Measurements from ENCODE around the gene C19orf73. TPM values are rescaled to one million over a fixed set of nuclear protein-coding genes. Genes with fewer than 3 reads are reported as not detected.

Gene C19orf73, protein sequence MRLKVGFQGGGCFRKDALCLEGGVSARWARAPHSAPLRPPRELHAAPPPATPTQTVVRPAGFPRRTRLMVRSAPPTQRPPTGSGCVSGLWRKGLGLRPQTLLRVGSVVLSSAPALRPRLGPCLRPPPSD
- polyA plus RNA-seq (2013, experiment 1 of 2): 0.70 TPM
- polyA plus RNA-seq (2013, experiment 2 of 2): 0.57 TPM

DNA sequence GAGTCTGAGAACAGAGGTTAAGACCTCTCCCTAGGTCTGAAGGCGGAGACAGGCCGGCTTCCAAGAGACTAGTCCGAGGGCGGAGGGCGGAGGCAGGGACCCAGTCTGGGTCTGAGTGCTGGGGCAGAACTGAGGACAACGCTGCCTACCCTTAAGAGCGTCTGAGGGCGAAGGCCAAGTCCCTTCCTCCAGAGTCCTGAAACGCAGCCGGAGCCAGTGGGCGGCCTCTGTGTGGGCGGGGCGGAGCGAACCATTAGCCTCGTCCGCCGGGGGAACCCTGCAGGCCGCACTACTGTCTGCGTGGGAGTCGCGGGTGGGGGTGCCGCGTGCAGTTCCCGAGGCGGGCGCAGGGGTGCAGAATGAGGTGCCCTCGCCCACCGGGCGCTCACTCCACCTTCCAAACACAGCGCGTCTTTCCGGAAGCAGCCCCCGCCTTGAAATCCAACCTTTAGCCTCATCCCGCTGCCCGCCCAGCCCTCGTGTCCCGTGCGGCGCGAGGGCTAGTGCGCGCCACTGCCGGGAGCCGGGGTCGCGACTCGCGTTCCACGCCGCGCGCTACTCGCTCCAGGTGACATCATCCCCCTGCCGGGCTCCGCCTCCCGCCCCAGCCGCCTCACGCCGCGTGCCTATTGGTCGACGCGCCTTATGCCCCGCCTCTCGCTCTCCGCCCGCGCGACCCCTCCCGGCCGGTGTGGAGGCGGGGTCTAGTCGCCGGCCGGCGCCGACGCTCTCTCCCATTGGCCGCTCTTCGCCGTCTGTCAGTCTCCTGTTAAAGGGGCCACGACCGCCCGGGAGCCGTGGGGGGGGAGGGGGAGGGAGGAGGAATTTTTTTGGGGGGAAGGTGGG is at the start of gene C19orf73:
Gene C19orf73, minus strand, starts transcription at position 579 of the 846 bp plus-strand sequence. Its CDS starts 121 bp downstream, at position 458.
- H3K27me3 ChIP-seq (ENCODE audit: insufficient read depth, low read length): peaks cover 31% of the 10 kb centered on the region
- under 1% methylated on average over 85 of the region's 85 CpGs for WGBS
- H3K9ac ChIP-seq (ENCODE audit: low read depth, low read length): peak within 1 kb of the TSS; percentile 90
- H3K36me3 ChIP-seq (ENCODE audit: insufficient read depth, low read length): no peaks in the 10 kb centered on the region
- H3K4me1 ChIP-seq (ENCODE audit: insufficient read depth, low read length): no peaks in the 10 kb centered on the region; the same call in 1 of the 2 replicates
- H3K27ac ChIP-seq (ENCODE audit: low read depth, low read length): peak within 1 kb of the TSS; percentile 97
- H3K9me3 ChIP-seq (ENCODE audit: insufficient read depth, low read depth, low read length): no peaks in the 10 kb centered on the region
- peak within 1 kb of the TSS; percentile 94 for H3K4me3 ChIP-seq (ENCODE audit: low read length)

DNA sequence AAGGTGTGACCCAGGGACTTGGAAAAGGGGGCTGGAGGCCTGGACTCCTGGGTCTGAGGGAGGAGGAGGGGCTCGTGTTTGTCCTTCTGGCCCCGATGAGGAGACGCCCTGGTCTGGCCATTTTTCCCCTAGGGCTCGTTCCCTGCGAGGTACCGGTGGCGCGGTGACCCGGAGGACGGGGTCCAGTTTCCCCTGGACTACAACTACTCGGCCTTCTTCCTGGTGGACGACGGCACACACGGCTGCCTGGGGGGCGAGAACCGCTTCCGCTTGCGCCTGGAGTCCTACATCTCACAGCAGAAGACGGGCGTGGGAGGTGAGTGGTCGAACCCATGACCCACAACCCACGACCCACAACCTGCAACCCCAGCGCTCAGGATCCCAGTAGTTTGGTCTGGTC is 49.5 kb upstream of the C19orf73 start:
- WGBS: 93% methylated on average over 23 of the region's 23 CpGs
- no peaks in the 10 kb centered on the region for H3K4me1 ChIP-seq (ENCODE audit: insufficient read depth, low read length)
- no peak overlapping the region for H3K27ac ChIP-seq (ENCODE audit: low read depth, low read length)
- H3K9ac ChIP-seq (ENCODE audit: low read depth, low read length): no peak overlapping the region
- H3K36me3 ChIP-seq (ENCODE audit: insufficient read depth, low read length): peaks cover 3% of the 10 kb centered on the region; the same call in 1 of the 2 replicates
- no peaks in the 10 kb centered on the region for H3K9me3 ChIP-seq (ENCODE audit: insufficient read depth, low read depth, low read length)
- no peak overlapping the region for H3K4me3 ChIP-seq (ENCODE audit: low read length)
- H3K27me3 ChIP-seq (ENCODE audit: insufficient read depth, low read length): no peaks in the 10 kb centered on the region

DNA sequence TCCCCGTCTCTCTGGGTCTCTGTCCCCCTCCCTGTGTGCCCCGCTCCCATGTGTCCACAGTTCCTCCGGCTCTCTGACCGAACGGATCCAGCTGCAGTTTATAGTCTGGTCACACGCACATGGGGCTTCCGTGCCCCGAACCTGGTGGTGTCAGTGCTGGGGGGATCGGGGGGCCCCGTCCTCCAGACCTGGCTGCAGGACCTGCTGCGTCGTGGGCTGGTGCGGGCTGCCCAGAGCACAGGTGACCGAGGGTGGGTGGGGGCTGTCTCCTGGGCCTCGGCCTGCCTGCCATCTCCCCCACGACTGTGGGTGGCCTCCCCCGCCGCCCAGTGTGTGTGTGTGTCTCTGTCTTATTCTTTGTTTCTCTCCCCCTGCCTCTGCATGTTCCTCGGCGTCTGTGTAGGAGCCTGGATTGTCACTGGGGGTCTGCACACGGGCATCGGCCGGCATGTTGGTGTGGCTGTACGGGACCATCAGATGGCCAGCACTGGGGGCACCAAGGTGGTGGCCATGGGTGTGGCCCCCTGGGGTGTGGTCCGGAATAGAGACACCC is 49.0 kb upstream of the C19orf73 start:
- Histone ChIP-seq H3K9ac (ENCODE audit: low read depth, low read length) (no peak overlapping the region), H3K27me3 (ENCODE audit: insufficient read depth, low read length) (no peaks in the 10 kb centered on the region), H3K4me1 (ENCODE audit: insufficient read depth, low read length) (no peaks in the 10 kb centered on the region), H3K9me3 (ENCODE audit: insufficient read depth, low read depth, low read length) (no peaks in the 10 kb centered on the region), H3K36me3 (ENCODE audit: insufficient read depth, low read length) (no peaks in the 10 kb centered on the region), H3K27ac (ENCODE audit: low read depth, low read length) (no peak overlapping the region), H3K4me3 (ENCODE audit: low read length) (no peak overlapping the region)
- 88% methylated on average over 24 of the region's 25 CpGs for WGBS

DNA sequence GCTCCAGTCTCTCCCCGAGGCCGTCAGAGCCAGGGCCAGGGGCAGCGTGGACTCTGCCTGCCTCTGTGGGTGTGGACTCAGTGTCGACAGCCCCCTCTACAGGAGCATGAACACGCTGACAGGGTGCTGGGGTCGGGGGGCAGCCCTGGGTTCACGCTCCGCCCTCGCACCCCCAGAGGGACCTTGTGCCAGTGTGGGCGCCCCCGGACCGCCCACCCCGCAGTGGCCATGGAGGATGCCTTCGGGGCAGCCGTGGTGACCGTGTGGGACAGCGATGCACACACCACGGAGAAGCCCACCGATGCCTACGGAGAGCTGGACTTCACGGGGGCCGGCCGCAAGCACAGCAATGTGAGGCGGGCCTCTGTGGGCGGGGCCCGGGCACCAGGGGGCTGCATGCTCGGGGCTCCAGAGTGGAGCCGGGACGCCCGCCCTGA is 46.9 kb upstream of the C19orf73 start:
- Histone ChIP-seq H3K9ac (ENCODE audit: low read depth, low read length) (no peak overlapping the region), H3K36me3 (ENCODE audit: insufficient read depth, low read length) (no peaks in the 10 kb centered on the region), H3K9me3 (ENCODE audit: insufficient read depth, low read depth, low read length) (no peaks in the 10 kb centered on the region), H3K4me1 (ENCODE audit: insufficient read depth, low read length) (no peaks in the 10 kb centered on the region), H3K27me3 (ENCODE audit: insufficient read depth, low read length) (no peaks in the 10 kb centered on the region), H3K27ac (ENCODE audit: low read depth, low read length) (no peak overlapping the region), H3K4me3 (ENCODE audit: low read length) (no peak overlapping the region)
- WGBS: 34% methylated on average over 30 of the region's 30 CpGs

DNA sequence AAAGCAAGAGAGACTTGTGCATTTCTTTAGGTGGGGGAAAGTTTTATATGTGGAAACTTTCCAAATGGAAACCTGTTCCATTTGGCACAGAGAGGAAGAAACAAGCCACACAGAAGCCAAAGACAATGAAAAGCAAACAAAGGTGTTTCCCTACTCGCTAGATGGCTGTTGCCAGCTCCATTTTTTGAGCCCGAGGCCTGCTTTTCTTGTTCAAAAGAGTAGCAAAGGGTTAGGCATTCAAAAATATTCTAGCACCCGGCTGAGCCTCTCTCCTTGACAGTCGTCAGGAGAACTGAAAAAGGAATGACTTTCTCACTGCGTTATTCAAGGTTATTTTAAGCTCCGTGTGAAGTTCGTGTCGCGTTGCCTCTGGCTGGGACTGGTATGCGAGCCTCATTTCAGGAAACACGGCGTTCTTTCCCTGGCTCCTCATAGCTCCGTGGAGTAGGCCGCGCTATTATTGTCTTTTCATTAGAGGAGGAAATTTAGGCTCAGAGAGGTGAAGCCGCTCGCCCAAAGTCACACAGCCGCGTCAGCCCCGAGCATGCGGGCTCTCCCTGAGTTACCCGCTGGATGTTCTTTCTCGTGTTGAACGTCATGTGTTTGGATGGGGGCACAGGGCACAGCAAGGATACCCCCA is 46.3 kb upstream of the C19orf73 start:
- H3K27me3 ChIP-seq (ENCODE audit: insufficient read depth, low read length): no peaks in the 10 kb centered on the region
- no peak overlapping the region for H3K27ac ChIP-seq (ENCODE audit: low read depth, low read length)
- no peak overlapping the region for H3K9ac ChIP-seq (ENCODE audit: low read depth, low read length)

DNA sequence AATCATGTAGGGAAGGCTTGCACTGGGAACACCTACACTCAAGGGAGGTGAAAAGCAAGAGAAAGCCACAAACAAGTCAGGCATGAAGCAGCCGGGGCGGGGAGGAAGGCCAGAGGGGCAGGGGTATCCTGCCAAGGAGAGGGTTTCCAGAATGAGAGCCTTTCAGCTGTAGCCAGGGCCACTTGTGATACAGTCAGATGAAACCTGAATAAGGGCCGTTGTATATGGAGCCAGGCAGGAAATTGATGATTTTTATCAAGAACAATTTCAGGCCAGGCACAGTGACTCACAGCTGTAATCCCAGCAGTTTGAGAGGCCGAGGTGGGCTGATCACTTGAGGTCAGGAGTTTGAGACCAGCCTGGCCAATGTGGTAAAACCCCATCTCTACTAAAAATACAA is 43.0 kb upstream of the C19orf73 start:
- Histone ChIP-seq H3K27me3 (ENCODE audit: insufficient read depth, low read length) (peaks cover 5% of the 10 kb centered on the region), H3K9ac (ENCODE audit: low read depth, low read length) (no peak overlapping the region), H3K9me3 (ENCODE audit: insufficient read depth, low read depth, low read length) (no peaks in the 10 kb centered on the region), H3K27ac (ENCODE audit: low read depth, low read length) (no peak overlapping the region), H3K36me3 (ENCODE audit: insufficient read depth, low read length) (no peaks in the 10 kb centered on the region), H3K4me3 (ENCODE audit: low read length) (no peak overlapping the region), H3K4me1 (ENCODE audit: insufficient read depth, low read length) (no peaks in the 10 kb centered on the region)
- 89% methylated on average over 4 of the region's 4 CpGs for WGBS

More for the DNA sequence above, 46.3 kb upstream of the C19orf73 start:
- no peaks in the 10 kb centered on the region for H3K9me3 ChIP-seq (ENCODE audit: insufficient read depth, low read depth, low read length)
- no peaks in the 10 kb centered on the region for H3K36me3 ChIP-seq (ENCODE audit: insufficient read depth, low read length)
- no peaks in the 10 kb centered on the region for H3K4me1 ChIP-seq (ENCODE audit: insufficient read depth, low read length)
- H3K4me3 ChIP-seq (ENCODE audit: low read length): no peak overlapping the region
- 61% methylated on average over 24 of the region's 24 CpGs for WGBS

DNA sequence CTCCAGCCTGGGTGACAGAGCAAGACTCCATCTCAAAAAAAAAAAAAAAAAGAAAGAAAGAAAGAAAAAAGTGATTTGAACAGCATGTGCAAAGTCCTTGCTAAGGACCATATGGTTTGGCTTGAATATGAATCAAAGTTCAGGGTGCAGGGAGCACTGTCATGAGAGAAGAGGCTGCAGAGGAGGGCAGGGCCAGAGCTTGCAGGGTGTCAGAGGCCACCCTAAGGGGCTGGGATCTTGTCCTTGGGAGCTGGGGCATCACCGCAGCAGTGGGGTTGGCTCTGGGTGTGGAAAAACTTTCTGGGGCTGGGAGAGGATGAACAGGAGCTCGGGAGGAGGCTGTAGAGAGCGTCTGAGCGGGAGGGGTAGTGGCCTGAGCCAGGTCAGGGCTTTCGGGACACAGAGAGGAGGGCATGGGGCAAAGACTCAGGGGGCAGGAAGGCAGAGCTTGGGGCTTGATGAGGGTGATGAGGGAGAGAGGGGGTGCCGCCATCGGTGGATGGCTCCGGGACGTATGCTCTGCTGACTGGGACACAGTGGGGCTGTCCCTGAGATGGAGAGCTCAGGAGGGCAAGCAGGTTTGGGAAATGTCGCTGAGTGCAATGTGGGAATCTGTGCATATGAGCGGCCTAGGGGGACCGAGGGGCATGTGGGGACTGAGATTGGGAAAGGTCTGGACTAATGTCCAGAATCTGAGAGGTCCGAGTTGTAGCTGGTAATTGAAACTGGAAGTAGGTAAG is 41.7 kb upstream of the C19orf73 start:
- no peaks in the 10 kb centered on the region for H3K9me3 ChIP-seq (ENCODE audit: insufficient read depth, low read depth, low read length)
- peaks cover 9% of the 10 kb centered on the region for H3K27me3 ChIP-seq (ENCODE audit: insufficient read depth, low read length)
- no peak overlapping the region for H3K4me3 ChIP-seq (ENCODE audit: low read length)
- WGBS: 90% methylated on average over 13 of the region's 13 CpGs
- no peaks in the 10 kb centered on the region for H3K36me3 ChIP-seq (ENCODE audit: insufficient read depth, low read length)
- H3K27ac ChIP-seq (ENCODE audit: low read depth, low read length): no peak overlapping the region
- H3K9ac ChIP-seq (ENCODE audit: low read depth, low read length): no peak overlapping the region
- peaks cover 6% of the 10 kb centered on the region for H3K4me1 ChIP-seq (ENCODE audit: insufficient read depth, low read length)

DNA sequence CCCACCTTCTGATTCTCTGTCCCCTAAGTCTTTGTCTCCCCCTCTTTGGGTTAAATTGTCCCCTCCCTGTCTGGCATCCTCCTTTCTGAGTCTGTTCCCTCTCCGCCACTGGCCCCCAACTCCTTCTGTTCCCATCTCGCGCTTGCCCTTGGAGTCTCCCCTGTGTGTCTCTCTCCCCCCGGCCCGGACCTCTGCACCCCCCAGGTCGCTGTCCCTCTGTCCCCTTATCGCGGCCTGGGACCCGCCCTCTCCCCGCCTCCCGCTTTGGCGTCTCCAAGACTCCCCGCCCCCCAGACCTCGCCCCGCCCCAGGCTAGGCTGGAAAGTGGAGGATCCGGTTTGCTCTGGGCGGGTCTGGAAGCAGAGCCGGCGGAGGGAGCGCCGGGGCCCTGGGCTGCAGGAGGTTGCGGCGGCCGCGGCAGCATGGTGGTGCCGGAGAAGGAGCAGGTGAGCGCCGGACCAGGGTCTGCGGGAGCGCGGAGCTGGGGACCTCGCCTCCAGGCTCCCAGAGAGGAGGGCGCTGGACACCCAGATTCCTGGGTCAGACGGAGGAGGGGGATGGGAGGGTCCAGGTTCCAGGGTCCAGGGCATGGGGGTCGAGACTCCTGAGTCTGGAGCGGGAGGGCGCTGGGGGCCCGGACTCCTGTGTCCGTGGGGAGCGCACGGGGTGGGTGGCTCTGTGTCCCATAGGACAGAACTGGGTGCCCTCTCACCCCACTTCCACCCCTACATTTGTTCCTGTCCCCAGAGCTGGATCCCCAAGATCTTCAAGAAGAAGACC is 38.7 kb upstream of the C19orf73 start, which contains the start of gene TRPM4:
Gene TRPM4, plus strand, starts transcription at position 348 of the 780 bp plus-strand sequence. Its CDS starts 75 bp downstream, at position 423.
- under 1% methylated on average over 40 of the region's 41 CpGs for WGBS
- no peak within 1 kb of the TSS for H3K27ac ChIP-seq (ENCODE audit: low read depth, low read length)
- peaks cover 23% of the 10 kb centered on the region for H3K27me3 ChIP-seq (ENCODE audit: insufficient read depth, low read length)
- H3K9me3 ChIP-seq (ENCODE audit: insufficient read depth, low read depth, low read length): no peaks in the 10 kb centered on the region
- H3K4me1 ChIP-seq (ENCODE audit: insufficient read depth, low read length): peaks cover 14% of the 10 kb centered on the region
- peak within 1 kb of the TSS; percentile 72 for H3K9ac ChIP-seq (ENCODE audit: low read depth, low read length)
- H3K36me3 ChIP-seq (ENCODE audit: insufficient read depth, low read length): no peaks in the 10 kb centered on the region
- H3K4me3 ChIP-seq (ENCODE audit: low read length): peak within 1 kb of the TSS; percentile 78

DNA sequence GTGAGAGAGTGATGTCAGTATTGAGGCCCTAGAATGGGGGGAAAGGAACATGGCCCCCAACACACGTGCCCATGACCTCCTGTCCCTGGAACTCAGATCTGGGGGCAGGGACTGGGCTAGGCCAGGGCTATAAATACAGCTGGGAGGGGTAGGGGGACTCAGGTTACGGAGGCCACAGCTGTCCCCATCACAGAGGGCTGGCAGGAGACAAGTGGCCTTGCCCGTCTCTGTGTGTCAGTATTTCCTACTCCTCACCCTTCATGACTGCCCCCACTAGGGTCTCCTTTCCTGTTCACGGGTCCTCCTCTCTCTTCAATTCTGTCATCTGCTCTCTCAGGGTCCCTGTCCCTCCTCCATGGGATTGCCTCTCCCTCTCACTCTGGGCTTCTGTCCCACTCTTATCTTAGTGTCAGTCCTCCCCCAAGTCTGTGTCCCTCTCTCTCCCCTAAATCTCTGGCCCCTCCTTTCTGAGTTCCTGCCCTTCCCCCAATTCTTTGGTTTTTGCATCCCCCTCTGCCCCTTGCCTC is 36.9 kb upstream of the C19orf73 start:
- peaks cover 14% of the 10 kb centered on the region for H3K4me1 ChIP-seq (ENCODE audit: insufficient read depth, low read length)
- no peaks in the 10 kb centered on the region for H3K36me3 ChIP-seq (ENCODE audit: insufficient read depth, low read length)
- no peak overlapping the region for H3K9ac ChIP-seq (ENCODE audit: low read depth, low read length)
- H3K27ac ChIP-seq (ENCODE audit: low read depth, low read length): no peak overlapping the region
- 0 out of 2 replicates have a peak overlapping the region, but pooled peaks have one; percentile 17 for H3K4me3 ChIP-seq (ENCODE audit: low read length)
- H3K27me3 ChIP-seq (ENCODE audit: insufficient read depth, low read length): peaks cover 26% of the 10 kb centered on the region
- WGBS: 36% methylated on average over 4 of the region's 4 CpGs
- H3K9me3 ChIP-seq (ENCODE audit: insufficient read depth, low read depth, low read length): no peaks in the 10 kb centered on the region

Data from HUES64 (cell line).